ENCODE results near the gene RUNX2.

The RUNX2 gene

GRCh38 chr6:45702849-45703739 is 375.0 kb downstream of the RUNX2 start:
- H3K4me1 ChIP-seq (ENCODE audit: control insufficient read depth in 5 of 5, insufficient read depth in 5 of 5, low read length in 5 of 5) = no peaks in the 10 kb centered on the region
- no peak overlapping the region for H3K4me3 ChIP-seq (ENCODE audit: low read depth in 1 of 5, low read length in 5 of 5)
- no peaks in the 10 kb centered on the region for H3K9me3 ChIP-seq (ENCODE audit: control insufficient read depth in 5 of 5, low read length in 5 of 5)

GRCh38 chr6:45704056-45704800 is 376.1 kb downstream of the RUNX2 start:
- no peak overlapping the region for H3K4me3 ChIP-seq (ENCODE audit: low read depth in 1 of 5, low read length in 5 of 5)
- H3K27ac ChIP-seq (ENCODE audit: low read depth, low read length) = no peak overlapping the region
- no peaks in the 10 kb centered on the region for H3K4me1 ChIP-seq (ENCODE audit: control insufficient read depth in 5 of 5, insufficient read depth in 5 of 5, low read length in 5 of 5)
- H3K9me3 ChIP-seq (ENCODE audit: control insufficient read depth in 5 of 5, low read length in 5 of 5) = no peaks in the 10 kb centered on the region
- H3K9ac ChIP-seq (ENCODE audit: low read length in 5 of 5) = no peak overlapping the region
- no peaks in the 10 kb centered on the region for H3K36me3 ChIP-seq (ENCODE audit: control insufficient read depth in 5 of 5, insufficient read depth in 5 of 5, low read length in 5 of 5)
- peaks cover 0 to 4% (median 0%) of the 10 kb centered on the region in 5 donors for H3K27me3 ChIP-seq (ENCODE audit: control insufficient read depth in 5 of 5, insufficient read depth in 4 of 5, low read length in 5 of 5)

More at GRCh38 chr6:45702849-45703739, 375.0 kb downstream of the RUNX2 start:
- Histone ChIP-seq H3K27ac (ENCODE audit: low read depth, low read length) (no peak overlapping the region), H3K36me3 (ENCODE audit: control insufficient read depth in 5 of 5, insufficient read depth in 5 of 5, low read length in 5 of 5) (no peaks in the 10 kb centered on the region), H3K9ac (ENCODE audit: low read length in 5 of 5) (no peak overlapping the region), H3K27me3 (ENCODE audit: control insufficient read depth in 5 of 5, insufficient read depth in 4 of 5, low read length in 5 of 5) (peaks cover 0 to 4% (median 0%) of the 10 kb centered on the region in 5 donors)

GRCh38 chr6:45705137-45705855 is 377.2 kb downstream of the RUNX2 start:
- no peak overlapping the region for H3K9ac ChIP-seq (ENCODE audit: low read length in 5 of 5)
- no peaks in the 10 kb centered on the region for H3K36me3 ChIP-seq (ENCODE audit: control insufficient read depth in 5 of 5, insufficient read depth in 5 of 5, low read length in 5 of 5)
- H3K9me3 ChIP-seq (ENCODE audit: control insufficient read depth in 5 of 5, low read length in 5 of 5) = no peaks in the 10 kb centered on the region
- peaks cover 0 to under 1% (median 0%) of the 10 kb centered on the region in 5 donors for H3K4me1 ChIP-seq (ENCODE audit: control insufficient read depth in 5 of 5, insufficient read depth in 5 of 5, low read length in 5 of 5)
- no peak overlapping the region for H3K27ac ChIP-seq (ENCODE audit: low read depth, low read length)
- H3K4me3 ChIP-seq (ENCODE audit: low read depth in 1 of 5, low read length in 5 of 5) = no peak overlapping the region
- peaks cover 0 to 4% (median 0%) of the 10 kb centered on the region in 5 donors for H3K27me3 ChIP-seq (ENCODE audit: control insufficient read depth in 5 of 5, insufficient read depth in 4 of 5, low read length in 5 of 5)

- H3K4me1 ChIP-seq (ENCODE audit: control insufficient read depth in 5 of 5, insufficient read depth in 5 of 5, low read length in 5 of 5) = peaks cover 0 to 5% (median 0%) of the 10 kb centered on the region in 5 donors
- no peak overlapping the region for H3K4me3 ChIP-seq (ENCODE audit: low read depth in 1 of 5, low read length in 5 of 5)
- H3K36me3 ChIP-seq (ENCODE audit: control insufficient read depth in 5 of 5, insufficient read depth in 5 of 5, low read length in 5 of 5) = no peaks in the 10 kb centered on the region
- no peak overlapping the region for H3K27ac ChIP-seq (ENCODE audit: low read depth, low read length)
- peaks cover 0 to 3% (median 0%) of the 10 kb centered on the region in 5 donors for H3K27me3 ChIP-seq (ENCODE audit: control insufficient read depth in 5 of 5, insufficient read depth in 4 of 5, low read length in 5 of 5)
- no peaks in the 10 kb centered on the region for H3K9me3 ChIP-seq (ENCODE audit: control insufficient read depth in 5 of 5, low read length in 5 of 5)
- H3K9ac ChIP-seq (ENCODE audit: low read length in 5 of 5) = no peak overlapping the region
Measured at GRCh38 chr6:45706319-45706718, 378.2 kb downstream of the RUNX2 start.

GRCh38 chr6:45707176-45707575 is 379.0 kb downstream of the RUNX2 start:
- Histone ChIP-seq H3K27ac (ENCODE audit: low read depth, low read length) (no peak overlapping the region), H3K27me3 (ENCODE audit: control insufficient read depth in 5 of 5, insufficient read depth in 4 of 5, low read length in 5 of 5) (no peaks in the 10 kb centered on the region), H3K4me1 (ENCODE audit: control insufficient read depth in 5 of 5, insufficient read depth in 5 of 5, low read length in 5 of 5) (peaks cover 0 to 5% (median 0%) of the 10 kb centered on the region in 5 donors), H3K9ac (ENCODE audit: low read length in 5 of 5) (no peak overlapping the region), H3K4me3 (ENCODE audit: low read depth in 1 of 5, low read length in 5 of 5) (no peak overlapping the region), H3K36me3 (ENCODE audit: control insufficient read depth in 5 of 5, insufficient read depth in 5 of 5, low read length in 5 of 5) (no peaks in the 10 kb centered on the region), H3K9me3 (ENCODE audit: control insufficient read depth in 5 of 5, low read length in 5 of 5) (no peaks in the 10 kb centered on the region)

GRCh38 chr6:45709781-45710220 is 381.7 kb downstream of the RUNX2 start:
- H3K27ac ChIP-seq (ENCODE audit: low read depth, low read length) = no peak overlapping the region
- no peak overlapping the region for H3K9ac ChIP-seq (ENCODE audit: low read length in 5 of 5)
- H3K4me3 ChIP-seq (ENCODE audit: low read depth in 1 of 5, low read length in 5 of 5) = no peak overlapping the region
- no peaks in the 10 kb centered on the region for H3K27me3 ChIP-seq (ENCODE audit: control insufficient read depth in 5 of 5, insufficient read depth in 4 of 5, low read length in 5 of 5)
- peaks cover 0 to 10% (median 3%) of the 10 kb centered on the region in 5 donors for H3K4me1 ChIP-seq (ENCODE audit: control insufficient read depth in 5 of 5, insufficient read depth in 5 of 5, low read length in 5 of 5)
- H3K9me3 ChIP-seq (ENCODE audit: control insufficient read depth in 5 of 5, low read length in 5 of 5) = no peaks in the 10 kb centered on the region
- no peaks in the 10 kb centered on the region for H3K36me3 ChIP-seq (ENCODE audit: control insufficient read depth in 5 of 5, insufficient read depth in 5 of 5, low read length in 5 of 5)

GRCh38 chr6:45710304-45710821 is 382.2 kb downstream of the RUNX2 start:
- no peaks in the 10 kb centered on the region for H3K9me3 ChIP-seq (ENCODE audit: control insufficient read depth in 5 of 5, low read length in 5 of 5)
- no peaks in the 10 kb centered on the region for H3K27me3 ChIP-seq (ENCODE audit: control insufficient read depth in 5 of 5, insufficient read depth in 4 of 5, low read length in 5 of 5)
- H3K36me3 ChIP-seq (ENCODE audit: control insufficient read depth in 5 of 5, insufficient read depth in 5 of 5, low read length in 5 of 5) = no peaks in the 10 kb centered on the region
- H3K4me1 ChIP-seq (ENCODE audit: control insufficient read depth in 5 of 5, insufficient read depth in 5 of 5, low read length in 5 of 5) = peaks cover 0 to 10% (median 3%) of the 10 kb centered on the region in 5 donors
- H3K4me3 ChIP-seq (ENCODE audit: low read depth in 1 of 5, low read length in 5 of 5) = no peak overlapping the region
- H3K9ac ChIP-seq (ENCODE audit: low read length in 5 of 5) = no peak overlapping the region
- no peak overlapping the region for H3K27ac ChIP-seq (ENCODE audit: low read depth, low read length)

GRCh38 chr6:45712076-45712475 is 383.9 kb downstream of the RUNX2 start:
- Histone ChIP-seq H3K4me1 (ENCODE audit: control insufficient read depth in 5 of 5, insufficient read depth in 5 of 5, low read length in 5 of 5) (peaks cover 0 to 10% (median 3%) of the 10 kb centered on the region in 5 donors), H3K9ac (ENCODE audit: low read length in 5 of 5) (no peak overlapping the region), H3K9me3 (ENCODE audit: control insufficient read depth in 5 of 5, low read length in 5 of 5) (no peaks in the 10 kb centered on the region), H3K27me3 (ENCODE audit: control insufficient read depth in 5 of 5, insufficient read depth in 4 of 5, low read length in 5 of 5) (no peaks in the 10 kb centered on the region), H3K27ac (ENCODE audit: low read depth, low read length) (no peak overlapping the region), H3K36me3 (ENCODE audit: control insufficient read depth in 5 of 5, insufficient read depth in 5 of 5, low read length in 5 of 5) (no peaks in the 10 kb centered on the region), H3K4me3 (ENCODE audit: low read depth in 1 of 5, low read length in 5 of 5) (no peak overlapping the region)

GRCh38 chr6:45712786-45713185 is 384.7 kb downstream of the RUNX2 start:
- H3K4me1 ChIP-seq (ENCODE audit: control insufficient read depth in 5 of 5, insufficient read depth in 5 of 5, low read length in 5 of 5) = peaks cover 0 to 10% (median 3%) of the 10 kb centered on the region in 5 donors
- no peaks in the 10 kb centered on the region for H3K27me3 ChIP-seq (ENCODE audit: control insufficient read depth in 5 of 5, insufficient read depth in 4 of 5, low read length in 5 of 5)
- no peak overlapping the region for H3K27ac ChIP-seq (ENCODE audit: low read depth, low read length)
- no peak overlapping the region for H3K4me3 ChIP-seq (ENCODE audit: low read depth in 1 of 5, low read length in 5 of 5)
- no peaks in the 10 kb centered on the region for H3K36me3 ChIP-seq (ENCODE audit: control insufficient read depth in 5 of 5, insufficient read depth in 5 of 5, low read length in 5 of 5)
- no peak overlapping the region for H3K9ac ChIP-seq (ENCODE audit: low read length in 5 of 5)
- H3K9me3 ChIP-seq (ENCODE audit: control insufficient read depth in 5 of 5, low read length in 5 of 5) = no peaks in the 10 kb centered on the region

Measured in subcutaneous abdominal adipose tissue (tissue), 5 donors.